H1 (cell line): ENCODE measurements around the gene GMIP. TPM values are rescaled to one million over a fixed set of nuclear protein-coding genes. Genes with fewer than 3 reads are reported as not detected.

ENCODE experiments used
- BCL11A ChIP-seq, 2 experiments: IDR thresholded peaks; one replicate each; pipeline ENCODE4 v1.6.1; 2011; ENCODE audit warnings: low read depth in 2 of 2, low read length in 2 of 2, mild to moderate bottlenecking in 2 of 2
- CTBP2 ChIP-seq: IDR thresholded peaks from 2 replicates; pipeline ENCODE4 v1.7.0; 2011; ENCODE audit warnings: borderline replicate concordance, mild to moderate bottlenecking, moderate library complexity, mixed read lengths, low read length; ENCODE audit not compliant: insufficient read depth, insufficient read length
- EZH2 ChIP-seq: fragments of 200-600 bp; sonication (generic); IDR thresholded peaks from 2 replicates; pipeline ENCODE4 v1.7.1; 2012; ENCODE audit warnings: low read depth, mild to moderate bottlenecking, moderate library complexity, low read length, inconsistent platforms; ENCODE audit not compliant: severe bottlenecking
- HDAC6 ChIP-seq: IDR thresholded peaks from one replicate; pipeline ENCODE4 v1.7.1; 2012; ENCODE audit warnings: low read depth, mild to moderate bottlenecking, inconsistent platforms, low read length, moderate library complexity
- SP4 ChIP-seq: IDR thresholded peaks from 2 replicates; pipeline ENCODE4 v1.6.1; 2012; ENCODE audit warnings: low read length, inconsistent platforms
- YY1 ChIP-seq: IDR thresholded peaks from 2 replicates; pipeline ENCODE4 v1.6.1; 2011; ENCODE audit warnings: low read depth, mild to moderate bottlenecking, low read length
- polyA plus RNA-seq, 7 experiments: library from polyadenylated mRNA; depleted of rRNA in 3 of 7; stranded (reverse) in 5 of 7; unstranded in 2 of 7; fragments of >200 nt in 5 of 7; fragments of 200-250 nt in 2 of 7; gene quantifications; 1 replicate in 5 of 7; 2 replicates in 1 of 7; 4 replicates in 1 of 7; pipeline versions ENCODE4 v1.2.1 to v1.2.3, GENCODE V29; 2011 to 2013; ENCODE audit warnings: missing spikeins in 2 of 7, mixed read lengths in 2 of 7
- total RNA-seq: library from RNA; stranded (reverse); fragmentation: NEBNext Ultra II Directional; extraction: Animal tissue kit (Norgen Biotek cat#: 25700); gene quantifications from 2 replicates; pipeline ENCODE4 v1.2.1, GENCODE V29; 2021

GMIP gene
- total and polyA plus RNA-seq, 2 of the 8 experiments (the other 6 are each of a cell fraction or from before 2014, with no cell fraction given), result 5.7 to 18.1 TPM

DNA sequence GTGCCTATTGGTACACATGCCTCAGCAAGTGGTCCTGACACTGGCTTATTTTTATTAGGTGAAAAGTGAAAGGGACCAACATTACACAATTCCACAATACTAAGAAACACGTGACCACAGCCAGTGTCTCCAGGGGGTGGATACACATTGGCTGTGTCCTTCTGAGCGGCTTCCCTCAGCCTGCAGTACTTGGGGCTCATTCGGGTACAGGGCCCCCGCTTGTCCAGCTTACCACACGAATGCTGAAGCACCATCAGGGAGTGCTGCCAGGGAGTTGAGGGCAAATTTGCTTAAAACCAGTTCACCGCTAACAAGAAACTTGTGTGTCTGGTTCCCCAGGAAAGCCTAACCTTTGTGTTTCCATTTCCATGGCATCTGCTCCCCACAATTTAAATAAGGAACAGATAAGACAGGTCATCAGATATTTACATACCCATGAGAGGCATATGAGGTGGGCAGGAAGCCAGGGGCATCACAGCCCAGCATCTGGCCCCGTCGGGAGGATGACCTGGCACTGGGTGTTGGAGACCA lies 48.2 kb downstream of the GMIP start (continued):
- TF ChIP-seq YY1 (no peak), EZH2 (no peak), SP4 (no peak), CTBP2 (no peak), BCL11A (IDR thresholded peaks at IDR 0.05; ENCODE audit: low read depth in 2 of 2, low read length in 2 of 2) (no peak), HDAC6 (no peak)
